HG03045 (cell line): ENCODE measurements around the gene PPL.

Experiments used
- ATAC-seq: cut with Tn5 transposase; IDR thresholded peaks from one replicate; pipeline ENCODE4 v1.9.1; 2021; ENCODE audit warnings: mild to moderate bottlenecking, moderate library complexity; ENCODE audit not compliant: unreplicated experiment

Gene PPL

DNA sequence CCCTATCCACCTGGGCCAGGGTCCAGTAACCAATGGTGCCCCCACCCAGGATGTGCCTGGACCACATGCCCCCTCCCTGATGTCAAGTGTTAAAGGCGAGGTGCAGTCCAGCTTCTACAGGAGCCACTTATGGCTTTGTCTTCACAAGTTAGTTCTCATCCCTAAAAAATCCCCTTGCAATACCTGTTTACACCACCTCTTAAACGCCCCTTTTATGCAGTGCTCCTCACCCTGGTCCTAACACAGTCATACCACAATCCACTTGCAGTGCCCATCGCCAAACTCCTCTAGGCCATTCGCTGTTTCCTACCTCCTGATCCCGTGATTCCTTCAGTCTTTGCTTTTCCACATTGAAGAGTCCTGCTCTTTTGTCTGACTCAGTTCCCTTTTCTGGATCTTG lies 97.0 kb downstream of the PPL start:
- no peak for ATAC-seq

DNA sequence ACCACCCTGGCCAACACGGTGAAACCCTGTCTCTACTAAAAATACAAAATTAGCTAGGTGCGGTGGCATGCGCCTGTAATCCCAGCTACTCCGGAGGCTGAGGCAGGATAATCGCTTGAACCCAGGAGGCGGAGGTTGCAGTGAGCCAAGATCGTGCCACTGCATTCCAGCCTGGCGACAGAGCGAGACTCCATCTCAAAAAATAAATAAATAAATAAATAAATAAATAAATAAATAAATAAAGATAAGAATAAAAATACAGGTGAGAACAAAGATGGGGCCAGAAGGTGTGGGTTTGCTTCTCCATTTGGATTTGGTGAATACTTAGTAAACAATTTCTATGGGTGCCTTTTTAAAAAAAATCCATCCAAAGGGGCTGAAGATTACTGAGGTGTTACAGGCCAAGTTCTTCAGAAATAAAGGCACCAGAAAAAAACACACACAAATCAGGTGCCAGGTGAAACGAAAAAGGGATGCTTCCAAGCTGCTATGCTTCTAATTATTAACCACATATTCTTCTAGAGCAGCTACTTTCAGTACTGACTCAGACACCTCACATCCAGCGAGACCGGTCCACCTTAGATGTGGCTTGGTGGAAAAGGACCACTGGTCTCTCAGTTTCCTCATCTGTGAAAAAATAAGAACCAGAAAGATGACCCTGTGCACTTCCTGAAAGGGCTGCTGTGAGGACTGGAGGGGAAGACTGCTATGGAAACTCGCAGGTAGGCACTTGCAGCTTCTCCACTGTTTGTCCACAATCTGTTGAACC lies 99.0 kb downstream of the PPL start:
- ATAC-seq = no peak

DNA sequence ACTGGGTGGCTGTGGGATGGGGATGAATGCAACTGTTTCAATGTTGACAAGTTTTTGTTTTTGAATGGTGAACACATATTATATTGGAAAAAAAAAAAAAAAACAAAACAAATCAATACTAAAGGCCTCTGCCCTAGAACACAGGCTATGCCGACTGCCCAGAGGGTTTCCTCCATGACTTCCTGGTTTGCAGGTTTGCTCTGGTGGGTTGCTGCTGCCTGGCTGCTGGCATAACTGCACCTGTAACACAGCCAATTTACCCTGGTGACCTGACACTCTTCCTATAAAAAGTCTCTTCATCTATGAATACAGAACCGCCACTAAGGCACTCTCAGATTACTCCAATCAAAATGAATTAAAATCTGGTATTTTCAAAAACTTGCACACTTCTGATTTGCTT lies 100.2 kb downstream of the PPL start:
- ATAC-seq = no peak

- ATAC-seq = no peak
Measured at GRCh38 chr16:4833584-4833983, 103.4 kb downstream of the PPL start.

GRCh38 chr16:4832698-4833343 lies 104.1 kb downstream of the PPL start:
- ATAC-seq = no peak
